MM.1S (cell line): ENCODE results near the gene PPP2R5E.
A peak's percentile ranks its signal among the peaks of the same experiment; 100 is the strongest.

Experiments
- DNase-seq: peaks from one replicate; pipeline ENCODE4 v3.0.0-alpha.2; 2015
- H2AFZ ChIP-seq: fragments of 300-600 bp; sonication (generic); 2 replicates; pipeline ENCODE4 v1.6.0; 2016; ENCODE audit warnings: antibody characterized with exemption, low read length
- H3F3A ChIP-seq: fragments of 300-600 bp; sonication (generic); 2 replicates; pipeline ENCODE4 v1.6.1; 2016; ENCODE audit warnings: mild to moderate bottlenecking, antibody characterized with exemption, low read length, moderate library complexity, mixed read lengths; ENCODE audit not compliant: insufficient read depth
- H3K27ac ChIP-seq: fragments of 300-600 bp; sonication (generic); 2 replicates; pipeline ENCODE4 v1.5.1; 2016; ENCODE audit warnings: mild to moderate bottlenecking, low read length
- H3K27me3 ChIP-seq: fragments of 300-600 bp; sonication (generic); replicated peaks from 2 replicates; pipeline ENCODE4 v1.6.0; 2016; ENCODE audit warnings: low read length; ENCODE audit not compliant: insufficient read depth
- H3K36me3 ChIP-seq: fragments of 300-600 bp; sonication (generic); replicated peaks from 2 replicates; pipeline ENCODE4 v1.6.1; 2016; ENCODE audit warnings: mild to moderate bottlenecking, low read length, mixed read lengths; ENCODE audit not compliant: insufficient read depth
- H3K4me1 ChIP-seq: fragments of 300-600 bp; sonication (generic); 2 replicates; pipeline ENCODE4 v1.6.1; 2016; ENCODE audit warnings: low read length, mixed read lengths
- H3K4me2 ChIP-seq: fragments of 300-600 bp; sonication (generic); 2 replicates; pipeline ENCODE4 v1.6.0; 2016; ENCODE audit warnings: low read depth, low read length
- H3K4me3 ChIP-seq: fragments of 300-600 bp; sonication (generic); 2 replicates; pipeline ENCODE4 v1.5.1; 2016; ENCODE audit warnings: low read length, mixed read lengths
- H3K79me2 ChIP-seq: fragments of 300-600 bp; sonication (generic); 2 replicates; pipeline ENCODE4 v1.6.1; 2016; ENCODE audit warnings: mixed run types, low read length, mixed read lengths
- H3K9ac ChIP-seq: fragments of 300-600 bp; sonication (generic); 2 replicates; pipeline ENCODE4 v1.6.1; 2016; ENCODE audit warnings: low read length, mixed read lengths
- H3K9me2 ChIP-seq: fragments of 300-600 bp; sonication (generic); replicated peaks from 2 replicates; pipeline ENCODE4 v1.6.1; 2016; ENCODE audit warnings: mild to moderate bottlenecking, low read length, mixed read lengths; ENCODE audit not compliant: insufficient read depth
- H3K9me3 ChIP-seq: fragments of 300-600 bp; sonication (generic); replicated peaks from 2 replicates; pipeline ENCODE4 v1.6.1; 2016; ENCODE audit warnings: mild to moderate bottlenecking, low read length, mixed read lengths; ENCODE audit not compliant: insufficient read depth
- H4K20me1 ChIP-seq: fragments of 300-600 bp; sonication (generic); 2 replicates; pipeline ENCODE4 v1.6.1; 2016; ENCODE audit warnings: mild to moderate bottlenecking, low read length, moderate library complexity, mixed read lengths; ENCODE audit not compliant: insufficient read depth
- CTCF ChIP-seq: fragments of 300-600 bp; sonication (generic); IDR thresholded peaks from 2 replicates; pipeline ENCODE4 v1.5.1; 2016; ENCODE audit warnings: antibody characterized with exemption, low read length, mixed read lengths
- EZH2 ChIP-seq: fragments of 300-600 bp; sonication (generic); optimal IDR thresholded peaks from 2 replicates; pipeline ENCODE3; 2017; ENCODE audit warnings: low read depth, mild to moderate bottlenecking, antibody characterized with exemption, low read length, mixed read lengths
- EZH2phosphoT487 ChIP-seq: fragments of 300-600 bp; sonication (generic); IDR thresholded peaks from 2 replicates; pipeline ENCODE4 v1.6.1; 2018; ENCODE audit warnings: antibody characterized with exemption, low read length

PPP2R5E gene

GRCh38 chr14:63478010-63478409, 65.2 kb downstream of the PPP2R5E start:
- Histone ChIP-seq H3F3A (peaks cover 29% of the 10 kb centered on the region), H3K27me3 (no peaks in the 10 kb centered on the region), H2AFZ (no peak overlapping the region), H3K79me2 (peaks cover 81% of the 10 kb centered on the region), H3K27ac (peak overlapping the region; percentile 95), H3K4me3 (no peak overlapping the region), H3K9me3 (no peaks in the 10 kb centered on the region), H3K4me2 (peak overlapping the region; percentile 21; the same call in 1 of the 2 replicates), H3K9ac (no peak overlapping the region), H3K9me2 (no peaks in the 10 kb centered on the region), H3K36me3 (no peaks in the 10 kb centered on the region), H4K20me1 (no peaks in the 10 kb centered on the region), H3K4me1 (peaks cover 57% of the 10 kb centered on the region)
- peak; percentile 81 for DNase-seq
- TF ChIP-seq CTCF, result no peak
- TF ChIP-seq EZH2, result no peak
- no peak for TF ChIP-seq EZH2phosphoT487

- no peaks in the 10 kb centered on the region for H3K9me2 ChIP-seq
- no peak for DNase-seq
- H3K36me3 ChIP-seq, result no peaks in the 10 kb centered on the region
- peaks cover 29% of the 10 kb centered on the region for H3F3A ChIP-seq
- peak overlapping the region; percentile 47 for H3K9ac ChIP-seq
- H3K27me3 ChIP-seq, result no peaks in the 10 kb centered on the region
- peak overlapping the region; percentile 70; the same call in 1 of the 2 replicates for H3K4me2 ChIP-seq
- H3K27ac ChIP-seq, result peak overlapping the region; percentile 95
- no peak for TF ChIP-seq EZH2
- no peak for TF ChIP-seq CTCF
- no peak for TF ChIP-seq EZH2phosphoT487
- no peaks in the 10 kb centered on the region for H3K9me3 ChIP-seq
- peaks cover 82% of the 10 kb centered on the region for H3K79me2 ChIP-seq
- no peaks in the 10 kb centered on the region for H4K20me1 ChIP-seq
- H3K4me3 ChIP-seq, result 0 out of 2 replicates have a peak overlapping the region, but pooled peaks have one; percentile 10
- peaks cover 62% of the 10 kb centered on the region for H3K4me1 ChIP-seq
- H2AFZ ChIP-seq, result no peak overlapping the region
Measured at GRCh38 chr14:63477556-63477955, 65.6 kb downstream of the PPP2R5E start.

GRCh38 chr14:63475761-63476160, 67.4 kb downstream of the PPP2R5E start:
- no peak overlapping the region for H3K27ac ChIP-seq
- H3K9ac ChIP-seq, result no peak overlapping the region
- H3K9me3 ChIP-seq, result no peaks in the 10 kb centered on the region
- H3K4me3 ChIP-seq, result no peak overlapping the region
- no peak overlapping the region for H2AFZ ChIP-seq
- peaks cover 73% of the 10 kb centered on the region for H3K4me1 ChIP-seq
- no peaks in the 10 kb centered on the region for H4K20me1 ChIP-seq
- peaks cover 41% of the 10 kb centered on the region for H3F3A ChIP-seq
- H3K27me3 ChIP-seq, result no peaks in the 10 kb centered on the region
- TF ChIP-seq EZH2 (no peak), EZH2phosphoT487 (no peak), CTCF (no peak)
- no peaks in the 10 kb centered on the region for H3K9me2 ChIP-seq
- H3K36me3 ChIP-seq, result no peaks in the 10 kb centered on the region
- no peak for DNase-seq
- H3K79me2 ChIP-seq, result peaks cover 68% of the 10 kb centered on the region
- no peak overlapping the region for H3K4me2 ChIP-seq
